Dermis blood vessel endothelial cell (primary cell): Measurements from ENCODE around the gene CDC20. TPM values are rescaled to one million over a fixed set of nuclear protein-coding genes. Genes with fewer than 3 reads are reported as not detected.
A peak's percentile ranks its signal among the peaks of the same experiment; 100 is the strongest.
"Not testable (repeated sequence)": the region's sequence is repeated elsewhere in the genome, so short reads cannot be mapped to it uniquely, and the experiment has no call there.

Experiments used
- DNase-seq: peaks from one replicate; pipeline ENCODE4 v3.0.0; 2010
- total RNA-seq: library from RNA; depleted of rRNA; stranded (reverse); fragments of >200 nt; gene quantifications from 2 replicates; pipeline ENCODE4 v1.2.3, GENCODE V29; 2014

CDC20 gene
- total RNA-seq, 1 donor from 2014 or later, result 22.1 TPM

- DNase-seq, result peak; percentile 34
Measured at GRCh38 chr1:43383449-43383848, 24.7 kb downstream of the CDC20 start.

DNA sequence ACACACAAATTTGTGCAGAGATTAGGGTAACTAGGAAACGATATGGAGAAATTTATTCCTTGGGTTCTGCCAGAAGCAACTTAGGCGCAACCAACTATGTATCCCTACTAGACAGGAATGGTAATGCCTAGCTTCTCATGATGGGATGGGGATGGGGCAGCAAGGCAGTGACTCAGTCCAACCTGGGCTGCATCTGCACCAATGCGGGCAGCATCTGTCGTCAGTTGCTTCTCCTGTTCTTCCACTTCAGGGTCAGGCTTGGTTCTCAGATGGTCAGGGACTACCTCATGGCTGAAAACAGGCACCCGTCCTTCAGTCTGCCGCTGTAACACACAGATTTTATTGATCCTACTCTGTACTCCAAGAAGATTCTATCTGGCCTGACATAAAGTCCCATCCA is 27.9 kb downstream of the CDC20 start:
- DNase-seq, result no peak

DNA sequence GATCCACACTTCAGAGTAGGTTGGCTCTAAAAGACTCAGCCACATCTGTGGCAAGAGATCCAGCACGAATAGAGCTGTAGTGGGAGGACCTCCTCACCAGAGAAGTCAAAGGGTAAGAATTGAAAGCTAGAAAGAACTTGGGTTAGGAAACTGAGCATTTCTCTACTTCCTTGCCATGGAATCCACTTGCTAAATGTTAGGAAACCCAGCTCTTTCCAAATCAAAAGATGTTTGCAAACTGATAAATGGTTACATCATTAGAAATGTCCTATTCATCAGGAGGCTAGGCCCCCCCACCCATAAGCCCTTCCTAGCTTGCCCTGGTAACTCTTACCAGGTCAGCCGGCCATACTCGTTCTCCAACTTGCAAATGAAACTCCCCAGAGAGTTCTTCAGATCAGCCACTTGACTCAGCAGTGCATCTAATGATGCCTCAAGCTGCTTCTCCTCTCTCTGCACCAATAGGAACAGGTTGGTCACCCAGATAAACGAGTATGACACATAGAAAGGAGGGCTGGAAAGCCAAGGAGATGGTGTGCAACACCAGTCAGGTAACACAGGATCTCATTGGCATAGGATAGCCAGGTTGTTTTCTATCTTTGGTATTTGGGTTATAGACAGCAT is 29.3 kb downstream of the CDC20 start:
- no peak for DNase-seq

- no peak for DNase-seq
Measured at GRCh38 chr1:43388613-43389012, 29.8 kb downstream of the CDC20 start.

- peak; percentile 97 for DNase-seq
Measured at GRCh38 chr1:43389326-43390313, 30.8 kb downstream of the CDC20 start, which contains the start of the genes MED8 and SZT2. Gene MED8 (minus strand): TSS chr1:43389800. CDS start chr1:43389764, 36 bp downstream. Gene SZT2 (plus strand): TSS chr1:43389899. CDS start chr1:43389969, 70 bp downstream.

DNA sequence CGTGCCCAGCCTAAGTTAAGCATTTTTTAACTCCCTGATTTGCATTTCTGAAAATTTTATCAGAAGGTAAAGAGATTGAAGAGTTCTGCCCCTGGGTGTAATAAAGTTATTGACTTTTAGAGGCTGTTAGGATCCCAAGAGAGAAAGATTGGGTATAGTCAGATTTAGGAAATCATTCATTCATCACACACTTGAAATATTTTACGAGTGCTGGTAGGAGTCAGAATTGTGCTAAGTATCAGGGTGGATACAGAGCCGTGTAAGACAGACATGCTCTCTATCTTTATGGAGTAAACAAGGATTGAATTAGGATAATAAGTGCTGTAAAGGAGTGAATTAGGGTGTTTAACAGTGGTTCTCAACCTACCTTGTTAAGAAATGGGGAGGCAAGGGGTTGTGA is 33.9 kb downstream of the CDC20 start:
- DNase-seq, result no peak

- no peak for DNase-seq
Measured at GRCh38 chr1:43395523-43395922, 36.7 kb downstream of the CDC20 start.

DNA sequence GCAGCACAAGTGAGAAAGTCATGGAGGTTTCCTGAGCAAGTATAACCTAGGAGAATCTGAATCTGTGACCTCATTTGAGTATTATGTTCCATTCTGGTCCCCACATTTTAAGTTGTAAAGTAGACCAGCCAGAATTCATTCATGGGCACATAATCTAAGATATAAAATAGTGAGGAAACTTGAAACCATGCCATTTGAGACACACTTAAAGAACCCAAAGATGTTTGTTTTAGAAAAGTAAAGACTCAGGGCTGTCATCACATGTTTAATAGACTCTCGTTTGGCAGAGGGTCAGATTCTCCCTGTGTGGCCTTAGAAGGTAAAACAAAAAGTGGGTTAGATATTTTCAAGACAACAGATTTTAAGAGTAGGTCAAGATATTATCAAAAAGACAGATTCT is 37.3 kb downstream of the CDC20 start:
- DNase-seq, result no peak

GRCh38 chr1:43398227-43398626 is 39.4 kb downstream of the CDC20 start:
- no peak for DNase-seq

DNA sequence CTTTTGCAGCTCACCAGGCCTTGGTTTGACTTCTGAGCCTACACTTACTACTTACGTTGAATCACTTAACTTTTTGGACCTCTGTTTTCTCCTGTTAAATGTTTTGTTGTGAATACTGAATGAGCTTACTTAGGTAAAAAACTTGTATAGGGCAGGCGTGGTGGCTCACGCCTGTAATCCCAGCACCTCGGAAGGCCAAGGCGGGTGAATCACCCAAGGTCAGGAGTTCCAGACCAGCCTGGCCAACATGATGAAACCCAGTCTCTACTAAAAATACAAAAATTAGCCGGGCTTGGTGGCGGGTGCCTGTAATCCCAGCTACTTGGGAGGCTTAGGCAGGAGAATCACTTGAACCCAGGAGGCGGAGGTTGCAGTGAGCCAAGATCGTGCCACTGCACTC is 41.7 kb downstream of the CDC20 start:
- not testable (repeated sequence) for DNase-seq

DNA sequence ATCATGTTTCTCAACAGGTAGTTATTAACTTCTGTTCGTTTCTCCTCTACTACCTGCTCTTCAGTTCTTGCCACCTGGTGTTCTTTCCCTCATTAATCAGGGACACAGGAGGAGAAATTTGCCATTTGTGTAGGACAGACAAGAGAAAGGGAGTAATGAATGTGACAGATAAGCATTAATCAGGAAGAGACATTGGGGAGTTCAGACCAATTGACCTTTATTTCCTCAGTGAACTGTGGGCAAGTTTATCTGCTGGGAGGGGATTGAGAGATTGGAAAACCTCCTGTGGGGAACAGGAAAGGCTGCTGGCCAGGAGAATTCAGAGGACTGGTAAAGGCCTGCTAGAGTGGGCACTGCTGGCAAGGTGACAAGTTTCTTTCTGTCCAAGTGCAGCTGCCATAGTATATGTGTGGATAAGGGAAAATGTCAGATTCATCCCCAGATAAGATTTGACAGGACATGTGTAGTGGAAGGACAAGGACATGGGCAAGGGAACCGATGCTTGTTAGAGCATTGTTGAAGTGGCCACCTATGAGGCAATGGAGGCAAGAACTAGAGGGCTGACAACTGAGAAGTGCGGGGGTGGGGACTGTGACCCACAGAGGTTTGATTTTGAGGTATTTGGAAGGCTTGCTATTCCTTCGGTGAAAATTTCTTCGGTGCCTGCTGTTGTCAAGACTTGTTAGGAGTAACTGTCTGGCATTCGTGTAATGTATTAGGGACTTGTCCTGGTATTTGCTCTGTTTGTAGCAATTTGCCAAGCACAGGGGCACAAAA is 43.5 kb downstream of the CDC20 start:
- peak; percentile 32 for DNase-seq

DNA sequence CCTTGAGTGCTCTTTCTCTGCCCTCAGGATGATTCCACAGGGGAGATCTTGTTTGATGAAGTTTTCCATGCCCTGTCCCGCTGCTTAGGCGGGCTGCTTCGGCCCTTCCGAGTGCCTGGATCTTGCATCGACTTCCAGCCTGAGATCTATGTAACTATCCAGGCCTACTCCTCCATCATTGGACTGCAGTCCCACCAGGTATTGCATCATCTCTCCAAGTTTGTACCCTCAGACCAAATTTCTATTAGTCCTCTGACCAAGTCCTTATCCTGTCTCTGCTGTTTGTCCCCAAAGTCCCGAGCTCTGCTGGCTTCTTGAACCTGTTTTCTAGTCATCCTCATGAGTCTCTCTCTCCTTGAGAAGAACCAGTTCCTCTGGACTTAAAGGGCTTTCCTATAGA is 45.6 kb downstream of the CDC20 start:
- DNase-seq, result no peak

- no peak for DNase-seq
Measured at GRCh38 chr1:43405219-43405875, 46.6 kb downstream of the CDC20 start.

- no peak for DNase-seq
Measured at GRCh38 chr1:43405876-43406234, 47.1 kb downstream of the CDC20 start.

- DNase-seq, result peak; percentile 50
Measured at GRCh38 chr1:43410571-43410970, 51.8 kb downstream of the CDC20 start.

Other genes starting within 250 kb of the CDC20 start
- gene EBNA1BP2, start 186.7 kb upstream of the CDC20 start, total RNA-seq, result 68.1 and 89.9 TPM in 2 replicates
- gene CFAP57, start 186.7 kb upstream of the CDC20 start, total RNA-seq, result 0.14 and 0.17 TPM in 2 replicates
- gene TMEM125, start 89.0 kb upstream of the CDC20 start, total RNA-seq, result 0.05 TPM in 1 of 2 replicates, not detected in the other
- gene C1orf210, start 73.4 kb upstream of the CDC20 start, total RNA-seq, result not detected in 2 replicates
- gene TIE1, start 58.0 kb upstream of the CDC20 start, total RNA-seq, result 1,320 and 1,392 TPM in 2 replicates
- gene MPL, start 21.2 kb upstream of the CDC20 start, total RNA-seq, result 0.09 TPM in 1 of 2 replicates, not detected in the other
- gene ELOVL1, start 9.0 kb downstream of the CDC20 start, total RNA-seq, result 51.9 and 66.2 TPM in 2 replicates
- gene MED8, start 30.8 kb downstream of the CDC20 start, total RNA-seq, result 45.9 and 51.9 TPM in 2 replicates
- 18.9 and 24.8 TPM in 2 replicates for gene SZT2, start 30.9 kb downstream of the CDC20 start, total RNA-seq
- 96.1 and 207 TPM in 2 replicates for gene HYI, start 95.0 kb downstream of the CDC20 start, total RNA-seq
- 108 and 353 TPM in 2 replicates for gene PTPRF, start 171.9 kb downstream of the CDC20 start, total RNA-seq